ENCODE measurements around the gene HOXC9. TPM values are rescaled to one million over a fixed set of nuclear protein-coding genes. Genes with fewer than 3 reads are reported as not detected.

The HOXC9 gene
- total and polyA plus RNA-seq, 5 experiments from 2014 or later = not detected

- POLR2A ChIA-PET = no interaction called here
- peak overlapping the region in 1 of 10 donors; percentile 63 for H3K27ac Mint-ChIP-seq
These were observed 19.7 kb upstream of the HOXC9 start for GRCh38 chr12:53980104-53980801.

GRCh38 chr12:53980802-53981496 is 19.0 kb upstream of the HOXC9 start:
- Mint-ChIP-seq H3K4me1 (peaks cover 4 to 26% (median 13%) of the 10 kb centered on the region in 4 donors), H3K9me3 (peaks cover 0 to 22% (median 0%) of the 10 kb centered on the region in 9 donors), H3K27me3 (peaks cover 50 to 99% (median 80%) of the 10 kb centered on the region in 5 donors), H3K27ac (peak overlapping the region in 1 of 10 donors; percentile 79), H3K36me3 (peaks cover 2 to 9% (median 4%) of the 10 kb centered on the region in 3 donors), H3K4me3 (no peak overlapping the region)
- DNase-seq = no peak
- POLR2A ChIA-PET = no interaction called here
- ATAC-seq = peak in 1 of 2 donors; percentile 35

More at GRCh38 chr12:53980104-53980801, 19.7 kb upstream of the HOXC9 start:
- H3K4me1 Mint-ChIP-seq = peaks cover 2 to 28% (median 14%) of the 10 kb centered on the region in 4 donors
- H3K36me3 Mint-ChIP-seq = peaks cover 2 to 9% (median 4%) of the 10 kb centered on the region in 3 donors
- peaks cover 53 to 99% (median 82%) of the 10 kb centered on the region in 5 donors for H3K27me3 Mint-ChIP-seq
- no peak for ATAC-seq
- no peak for DNase-seq
- H3K4me3 Mint-ChIP-seq = peak overlapping the region in 4 of 10 donors; percentile 8 to 45 (median 28)
- H3K9me3 Mint-ChIP-seq = peaks cover 0 to 23% (median 0%) of the 10 kb centered on the region in 9 donors

- DNase-seq (no peak), ATAC-seq (no peak)
- Mint-ChIP-seq H3K27ac (peak overlapping the region in 2 of 10 donors; percentile 45 to 59), H3K4me1 (peaks cover 7 to 26% (median 20%) of the 10 kb centered on the region in 4 donors), H3K9me3 (peaks cover 0 to 21% (median 0%) of the 10 kb centered on the region in 9 donors), H3K36me3 (peaks cover 2 to 5% (median 4%) of the 10 kb centered on the region in 3 donors), H3K27me3 (peaks cover 54 to 99% (median 82%) of the 10 kb centered on the region in 5 donors), H3K4me3 (no peak overlapping the region)
- POLR2A ChIA-PET = no interaction called here
These were observed 18.1 kb upstream of the HOXC9 start for GRCh38 chr12:53981634-53982565.

- H3K4me3 Mint-ChIP-seq = peak overlapping the region in 3 of 10 donors; percentile 19 to 57 (median 37)
- H3K9me3 Mint-ChIP-seq = peaks cover 0 to 21% (median 0%) of the 10 kb centered on the region in 9 donors
These were observed 17.1 kb upstream of the HOXC9 start for GRCh38 chr12:53982648-53983567.

GRCh38 chr12:53983568-53983949 is 16.4 kb upstream of the HOXC9 start:
- peak overlapping the region in 1 of 10 donors; percentile 19 for H3K4me3 Mint-ChIP-seq
- POLR2A ChIA-PET = no interaction called here
- H3K4me1 Mint-ChIP-seq = peaks cover 11 to 36% (median 21%) of the 10 kb centered on the region in 4 donors
- peaks cover 56 to 99% (median 83%) of the 10 kb centered on the region in 5 donors for H3K27me3 Mint-ChIP-seq
- ATAC-seq = no peak
- H3K36me3 Mint-ChIP-seq = peaks cover 0 to 4% (median 2%) of the 10 kb centered on the region in 3 donors
- DNase-seq = no peak
- H3K27ac Mint-ChIP-seq = peak overlapping the region in 2 of 10 donors; percentile 80 to 87
- H3K9me3 Mint-ChIP-seq = peaks cover 0 to 23% (median 0%) of the 10 kb centered on the region in 9 donors

More at GRCh38 chr12:53982648-53983567, 17.1 kb upstream of the HOXC9 start:
- peaks cover 10 to 30% (median 20%) of the 10 kb centered on the region in 4 donors for H3K4me1 Mint-ChIP-seq
- peaks cover 0 to 4% (median 2%) of the 10 kb centered on the region in 3 donors for H3K36me3 Mint-ChIP-seq
- POLR2A ChIA-PET = no interaction called here
- DNase-seq (no peak), ATAC-seq (no peak)
- peak overlapping the region in 4 of 10 donors; percentile 45 to 87 (median 63) for H3K27ac Mint-ChIP-seq
- H3K27me3 Mint-ChIP-seq = peaks cover 56 to 99% (median 83%) of the 10 kb centered on the region in 5 donors

- Mint-ChIP-seq H3K36me3 (peaks cover 0 to 4% (median 2%) of the 10 kb centered on the region in 3 donors), H3K9me3 (peaks cover 0 to 21% (median 0%) of the 10 kb centered on the region in 9 donors), H3K4me1 (peaks cover 14 to 41% (median 23%) of the 10 kb centered on the region in 4 donors), H3K27ac (peak overlapping the region in 2 of 10 donors; percentile 80 to 87), H3K27me3 (peaks cover 59 to 99% (median 82%) of the 10 kb centered on the region in 5 donors), H3K4me3 (peak overlapping the region in 1 of 10 donors; percentile 70)
- POLR2A ChIA-PET = no interaction called here
- DNase-seq (peak in 1 of 10 donors; percentile 46), ATAC-seq (no peak)
These were observed 15.9 kb upstream of the HOXC9 start for GRCh38 chr12:53983950-53984572.

- H3K4me1 Mint-ChIP-seq = peaks cover 24 to 49% (median 33%) of the 10 kb centered on the region in 4 donors
- DNase-seq (peak; percentile 44 to 77 (median 54)), ATAC-seq (peak; percentile 32 to 56)
- H3K4me3 Mint-ChIP-seq = peak within 1 kb of the TSS; percentile 28 to 86 (median 70)
- H3K27ac Mint-ChIP-seq = peak within 1 kb of the TSS in 4 of 10 donors; percentile 25 to 91 (median 75)
- peaks cover 0 to 19% (median 0%) of the 10 kb centered on the region in 9 donors for H3K9me3 Mint-ChIP-seq
- peaks cover 0 to 4% (median 2%) of the 10 kb centered on the region in 3 donors for H3K36me3 Mint-ChIP-seq
- POLR2A ChIA-PET = interaction anchor here (0.5 to 0.6 kb wide), 2 partner anchors 50 to 485 kb away, joined by 3 to 8 read pairs; no protein-coding TSS in a partner anchor
- peaks cover 66 to 99% (median 82%) of the 10 kb centered on the region in 5 donors for H3K27me3 Mint-ChIP-seq
These were observed 14.9 kb upstream of the HOXC9 start, which contains the start of gene HOXC10 for GRCh38 chr12:53984901-53985691. Gene HOXC10 (plus strand): TSS chr12:53985146. CDS start chr12:53985260, 114 bp downstream.

- Mint-ChIP-seq H3K4me3 (peak overlapping the region in 9 of 10 donors; percentile 54 to 86 (median 70)), H3K4me1 (peaks cover 28 to 49% (median 36%) of the 10 kb centered on the region in 4 donors), H3K27me3 (peaks cover 67 to 99% (median 82%) of the 10 kb centered on the region in 5 donors), H3K27ac (peak overlapping the region in 3 of 10 donors; percentile 25 to 91 (median 63)), H3K36me3 (peaks cover 0 to 4% (median 2%) of the 10 kb centered on the region in 3 donors), H3K9me3 (peaks cover 0 to 19% (median 0%) of the 10 kb centered on the region in 9 donors)
- POLR2A ChIA-PET = interaction anchor here (0.5 to 0.6 kb wide), 2 partner anchors 51 to 485 kb away, joined by 3 to 8 read pairs; no protein-coding TSS in a partner anchor
- ATAC-seq (no peak), DNase-seq (no peak)
These were observed 14.3 kb upstream of the HOXC9 start for GRCh38 chr12:53985692-53985993.

GRCh38 chr12:53985994-53986685 is 13.8 kb upstream of the HOXC9 start:
- Mint-ChIP-seq H3K9me3 (peaks cover 0 to 19% (median 0%) of the 10 kb centered on the region in 9 donors), H3K27ac (peak overlapping the region in 1 of 10 donors; percentile 63), H3K4me3 (peak overlapping the region; percentile 2 to 86 (median 70)), H3K4me1 (peaks cover 30 to 49% (median 35%) of the 10 kb centered on the region in 4 donors), H3K36me3 (peaks cover 0 to 6% (median 2%) of the 10 kb centered on the region in 3 donors), H3K27me3 (peaks cover 66 to 99% (median 80%) of the 10 kb centered on the region in 5 donors)
- POLR2A ChIA-PET = interaction anchor here (0.5 kb wide), 1 partner anchor 51 kb away, joined by 8 read pairs; no protein-coding TSS in a partner anchor
- peak; percentile 43 to 60 for ATAC-seq
- DNase-seq = peak in 1 of 10 donors; percentile 61
